A549 treated with AZD9567 at 1 μM for 4 hours (cell line): ENCODE results near the gene DNAJC4. TPM values are rescaled to one million over a fixed set of nuclear protein-coding genes. Genes with fewer than 3 reads are reported as not detected.

Experiments
- total RNA-seq: library from RNA; stranded (reverse); fragments of 200-300 nt; extraction: Qiagen RNA extraction; gene quantifications from 5 replicates; pipeline ENCODE4 v1.2.3, GENCODE V29; 2022; ENCODE audit not compliant: insufficient read depth

Gene DNAJC4
- 12.2 to 24.2 TPM (median 21.8 TPM) in 5 replicates for total RNA-seq

GRCh38 chr11:64230171-64230984 is at the start of gene DNAJC4:
DNAJC4 (plus strand) TSS chr11:64230548; CDS start chr11:64230855, 307 bp downstream.

GRCh38 chr11:64185693-64186491 is 44.5 kb upstream of the DNAJC4 start, which contains the start of gene STIP1:
STIP1 (plus strand) TSS chr11:64186171; CDS start chr11:64186262, 91 bp downstream.

DNA sequence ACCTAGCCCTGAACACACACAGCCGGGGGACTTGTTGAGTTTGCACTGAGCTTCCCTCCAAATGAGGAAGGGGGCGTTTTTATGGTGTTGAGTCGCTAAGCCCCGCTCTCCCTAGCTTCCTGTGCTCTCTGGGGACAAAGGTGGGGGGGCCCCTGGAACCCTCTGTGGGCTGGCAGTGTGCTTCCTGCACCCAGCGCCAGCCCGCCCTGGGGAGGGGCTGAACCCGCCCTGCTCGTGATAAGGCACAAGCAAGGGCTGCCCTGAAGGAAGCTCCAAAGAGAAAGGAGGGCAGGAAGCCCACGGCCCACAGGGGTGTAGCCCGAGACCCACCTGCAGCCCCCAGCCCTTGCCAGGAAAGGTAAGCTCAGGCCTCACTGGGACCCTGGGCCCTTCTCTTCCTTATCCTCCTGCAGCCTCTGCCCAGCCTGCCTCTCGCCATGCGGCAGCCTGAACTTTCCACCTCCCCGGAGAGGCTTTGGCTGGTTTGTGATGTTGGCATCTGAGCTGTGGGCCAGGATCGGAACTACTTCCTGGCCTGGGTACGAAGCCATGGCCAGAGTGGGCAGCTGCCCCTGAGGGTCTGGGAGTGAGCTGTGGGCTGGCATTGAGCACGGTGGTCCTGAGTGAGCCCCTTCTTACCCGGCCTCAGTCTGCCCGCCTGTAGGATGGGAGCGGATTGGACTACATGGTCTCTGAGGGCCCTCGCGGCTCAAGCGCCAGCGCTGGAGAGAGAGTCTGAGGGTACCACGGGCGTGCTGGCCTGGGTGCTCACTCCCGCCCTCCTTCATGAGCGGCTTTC is 23.7 kb upstream of the DNAJC4 start, which contains the start of gene FERMT3:
Gene FERMT3, plus strand, starts transcription at position 265 of the 799 bp plus-strand sequence. CDS start 644 bp downstream, outside the sequence.

DNA sequence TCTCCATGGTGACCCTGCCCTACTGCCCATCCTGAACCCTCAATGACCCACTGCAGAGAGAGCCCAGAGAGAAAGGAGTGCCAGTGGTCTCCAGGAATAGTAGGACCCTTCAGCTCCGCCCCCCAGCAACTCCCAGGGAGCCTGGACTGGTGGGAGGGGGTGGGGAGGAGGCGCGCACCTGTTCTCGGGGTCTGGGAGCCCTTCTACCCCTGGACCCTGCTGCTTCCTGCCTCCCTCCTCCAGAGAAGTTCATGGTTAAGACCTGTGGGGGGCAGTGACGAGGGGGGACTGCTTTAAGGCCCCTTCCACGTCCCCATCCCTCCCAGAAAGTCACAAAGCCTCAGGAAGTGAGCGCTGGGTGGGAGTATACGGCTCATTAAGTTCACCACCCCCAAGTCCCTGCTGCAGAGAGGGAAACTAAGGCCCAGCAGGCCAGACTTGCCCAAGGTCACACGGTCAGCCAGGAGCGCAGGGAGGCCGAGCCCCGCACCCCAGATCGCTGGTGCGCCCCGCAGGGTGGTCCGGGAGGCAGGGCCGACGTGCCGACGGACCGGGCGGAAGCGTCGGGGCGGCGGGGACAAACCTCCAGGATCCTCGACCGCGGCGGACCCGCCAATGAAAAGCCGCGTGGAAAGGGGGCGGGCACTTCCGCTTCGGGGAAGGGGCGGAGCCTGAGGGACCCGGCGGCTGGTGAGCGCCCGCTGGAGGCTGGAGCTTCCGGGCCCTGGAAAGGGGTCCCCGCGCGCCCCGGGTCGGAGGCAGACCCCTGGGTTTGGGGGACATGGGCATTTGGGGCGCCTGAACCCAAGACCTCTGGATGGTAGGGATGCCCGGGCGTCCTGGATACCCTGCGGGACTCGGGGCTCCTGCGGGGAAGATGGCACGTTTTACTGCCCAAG is 4.5 kb upstream of the DNAJC4 start, which contains the start of the genes NUDT22 and TRPT1:
Gene NUDT22, plus strand, starts transcription at position 667 of the 899 bp plus-strand sequence. CDS start 379 bp downstream, outside the sequence.
Gene TRPT1, minus strand, starts transcription at position 579 of the 899 bp plus-strand sequence. Its CDS starts 326 bp downstream, at position 253.

GRCh38 chr11:64233913-64234586 is 3.7 kb downstream of the DNAJC4 start, which contains the start of gene VEGFB:
VEGFB (plus strand) TSS chr11:64234584; CDS start chr11:64234834, 250 bp downstream.

GRCh38 chr11:64240435-64241240 is 10.3 kb downstream of the DNAJC4 start, which contains the start of gene FKBP2:
FKBP2 (plus strand) TSS chr11:64241095; CDS start chr11:64242388, 1,293 bp downstream.

GRCh38 chr11:64246871-64247728 is 16.8 kb downstream of the DNAJC4 start, which contains the start of gene PPP1R14B:
PPP1R14B (minus strand) TSS chr11:64246943; CDS start chr11:64246673, 270 bp downstream.

DNA sequence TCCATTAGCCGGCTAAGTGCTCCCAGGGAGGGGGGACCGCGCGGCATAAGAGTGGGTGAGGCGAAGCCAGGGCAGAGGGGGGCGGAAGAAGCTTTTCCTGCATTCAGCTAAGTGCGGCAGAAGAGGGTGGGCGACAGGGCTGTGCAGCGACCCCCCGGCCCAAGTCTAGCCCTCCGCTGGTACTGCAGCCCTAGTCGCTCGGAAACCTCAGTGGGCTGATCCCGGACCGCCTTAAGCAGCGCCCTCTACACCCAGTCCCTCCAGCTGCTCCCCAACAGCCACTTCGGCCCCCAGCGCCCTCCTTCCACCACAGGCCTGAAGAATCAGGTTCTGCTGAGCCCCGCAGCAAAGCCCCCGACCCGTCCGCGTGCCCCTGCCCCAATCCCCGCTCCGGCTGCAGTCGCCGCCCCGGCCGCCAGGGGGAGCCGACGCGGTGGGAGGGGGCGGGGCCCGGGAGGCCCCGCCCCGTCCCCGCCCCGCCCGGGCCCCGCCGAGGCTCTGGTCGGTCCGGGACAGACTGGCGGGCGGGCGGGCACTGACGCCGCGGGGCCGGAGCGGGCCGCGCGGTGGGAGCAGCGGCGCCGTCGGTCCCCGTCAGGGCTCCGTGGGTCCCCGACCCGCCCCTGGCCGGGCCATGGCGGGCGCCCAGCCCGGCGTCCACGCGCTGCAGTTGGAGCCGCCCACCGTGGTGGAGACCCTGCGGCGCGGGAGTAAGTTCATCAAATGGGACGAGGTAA is 20.8 kb downstream of the DNAJC4 start, which contains the start of gene PLCB3:
Gene PLCB3, plus strand, starts transcription at position 515 of the 737 bp plus-strand sequence. Its CDS starts 120 bp downstream, at position 635.

Other genes with a start within 250 kb of the DNAJC4 start
- 107 to 135 TPM (median 126 TPM) in 5 replicates for gene OTUB1, start 244.1 kb upstream of the DNAJC4 start, total RNA-seq
- gene FLRT1, start 194.6 kb upstream of the DNAJC4 start, total RNA-seq = 0.03 to 0.07 TPM (median 0.04 TPM) in 4 of 5 replicates, not detected in the other
- 8.5 to 16.1 TPM (median 13.2 TPM) in 5 replicates for gene MACROD1, start 64.4 kb upstream of the DNAJC4 start, total RNA-seq
- 229 to 287 TPM (median 245 TPM) in 5 replicates for gene STIP1, start 44.4 kb upstream of the DNAJC4 start, total RNA-seq
- 1.4 to 2.9 TPM (median 2.0 TPM) in 5 replicates for gene FERMT3, start 23.8 kb upstream of the DNAJC4 start, total RNA-seq
- gene TRPT1, start 4.4 kb upstream of the DNAJC4 start, total RNA-seq = 24.4 to 28.3 TPM (median 27.7 TPM) in 5 replicates
- 29.9 to 44.8 TPM (median 41.7 TPM) in 5 replicates for gene NUDT22, start 4.3 kb upstream of the DNAJC4 start, total RNA-seq
- gene VEGFB, start 4.0 kb downstream of the DNAJC4 start, total RNA-seq = 30.4 to 51.7 TPM (median 47.5 TPM) in 5 replicates
- gene FKBP2, start 10.5 kb downstream of the DNAJC4 start, total RNA-seq = 107 to 137 TPM (median 134 TPM) in 5 replicates
- gene PPP1R14B, start 16.4 kb downstream of the DNAJC4 start, total RNA-seq = 166 to 357 TPM (median 343 TPM) in 5 replicates
- 17.3 to 27.6 TPM (median 22.8 TPM) in 5 replicates for gene PLCB3, start 21.0 kb downstream of the DNAJC4 start, total RNA-seq
- gene BAD, start 54.1 kb downstream of the DNAJC4 start, total RNA-seq = 70.3 to 90.3 TPM (median 89.3 TPM) in 5 replicates
- 33.6 to 50.4 TPM (median 43.5 TPM) in 5 replicates for gene GPR137, start 55.3 kb downstream of the DNAJC4 start, total RNA-seq
- gene KCNK4, start 60.8 kb downstream of the DNAJC4 start, total RNA-seq = 0.05 to 0.19 TPM in 2 of 5 replicates, not detected in the others
- gene CATSPERZ, start 69.8 kb downstream of the DNAJC4 start, total RNA-seq = 2.4 to 3.2 TPM (median 2.7 TPM) in 4 of 5 replicates, not detected in the other
- gene ESRRA, start 75.0 kb downstream of the DNAJC4 start, total RNA-seq = 38.4 to 59.5 TPM (median 56.3 TPM) in 5 replicates
- 378 to 462 TPM (median 417 TPM) in 5 replicates for gene TRMT112, start 87.0 kb downstream of the DNAJC4 start, total RNA-seq
- gene PRDX5, start 87.6 kb downstream of the DNAJC4 start, total RNA-seq = 367 to 480 TPM (median 454 TPM) in 5 replicates
- gene CCDC88B, start 109.7 kb downstream of the DNAJC4 start, total RNA-seq = 3.5 to 8.9 TPM (median 8.7 TPM) in 5 replicates
- 45.9 to 68.3 TPM (median 61.7 TPM) in 5 replicates for gene RPS6KA4, start 128.6 kb downstream of the DNAJC4 start, total RNA-seq